GM18873 (cell line): Measurements from ENCODE around the gene UBE2L6.
"Not testable (repeated sequence)": the region's sequence is repeated elsewhere in the genome, so short reads cannot be mapped to it uniquely, and the experiment has no call there.

Experiments
- ATAC-seq: cut with Tn5 transposase; IDR thresholded peaks from one replicate; pipeline ENCODE4 v1.9.1; 2021; ENCODE audit warnings: mild to moderate bottlenecking, moderate library complexity, moderate number of reproducible peaks; ENCODE audit not compliant: unreplicated experiment, low FRiP score

Gene UBE2L6

DNA sequence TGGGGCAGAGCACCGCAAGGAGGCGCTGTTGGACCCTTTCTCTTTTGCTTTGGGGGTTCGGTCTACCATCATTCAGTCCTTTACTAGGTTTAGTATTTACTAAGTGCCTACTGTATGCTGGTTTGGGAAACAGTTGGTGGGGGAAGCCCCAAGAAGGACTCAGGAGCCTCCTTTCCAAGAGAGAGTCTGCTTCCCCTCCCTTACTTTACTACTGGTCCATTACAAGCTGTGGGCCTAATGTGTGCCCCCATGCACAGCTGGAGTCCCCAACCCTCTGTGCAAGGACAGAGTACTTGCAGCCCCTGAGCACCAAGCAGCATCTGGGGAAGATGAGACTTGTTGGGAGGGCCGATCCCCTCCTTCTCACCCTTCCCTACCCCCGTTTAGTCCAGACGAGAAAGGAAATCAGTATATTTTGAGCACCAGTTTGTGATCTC, 876 bp upstream of the UBE2L6 start:
- no peak for ATAC-seq

DNA sequence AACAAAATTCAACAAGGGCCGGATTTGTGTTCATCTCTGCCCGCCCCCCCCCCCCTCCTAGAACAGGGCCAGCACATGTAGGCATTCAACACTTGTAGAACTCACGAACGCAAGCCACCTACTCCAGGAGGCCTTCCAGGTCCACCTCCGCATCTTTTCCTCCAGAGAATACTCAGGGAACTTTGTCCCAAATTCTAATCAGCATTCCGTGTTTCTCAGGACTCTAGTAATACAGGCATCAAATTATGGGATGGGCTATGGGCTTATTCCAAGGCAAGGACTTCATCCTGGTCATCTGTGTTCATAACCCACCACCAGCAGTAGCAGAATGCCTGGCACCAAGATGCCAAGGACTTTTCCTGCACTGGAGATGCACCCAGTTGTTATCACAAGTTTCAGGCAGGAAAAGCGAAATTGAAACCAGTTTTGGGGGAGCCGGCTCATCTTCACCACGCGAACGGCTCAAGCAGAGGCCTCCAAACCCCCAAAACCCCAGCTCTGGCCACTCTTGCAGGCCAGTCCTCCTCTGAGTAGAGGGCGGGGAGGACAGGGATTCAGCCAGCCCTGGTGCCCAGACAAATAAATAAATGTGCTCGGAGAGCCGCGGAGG, 462 bp downstream of the UBE2L6 start:
- no peak for ATAC-seq

DNA sequence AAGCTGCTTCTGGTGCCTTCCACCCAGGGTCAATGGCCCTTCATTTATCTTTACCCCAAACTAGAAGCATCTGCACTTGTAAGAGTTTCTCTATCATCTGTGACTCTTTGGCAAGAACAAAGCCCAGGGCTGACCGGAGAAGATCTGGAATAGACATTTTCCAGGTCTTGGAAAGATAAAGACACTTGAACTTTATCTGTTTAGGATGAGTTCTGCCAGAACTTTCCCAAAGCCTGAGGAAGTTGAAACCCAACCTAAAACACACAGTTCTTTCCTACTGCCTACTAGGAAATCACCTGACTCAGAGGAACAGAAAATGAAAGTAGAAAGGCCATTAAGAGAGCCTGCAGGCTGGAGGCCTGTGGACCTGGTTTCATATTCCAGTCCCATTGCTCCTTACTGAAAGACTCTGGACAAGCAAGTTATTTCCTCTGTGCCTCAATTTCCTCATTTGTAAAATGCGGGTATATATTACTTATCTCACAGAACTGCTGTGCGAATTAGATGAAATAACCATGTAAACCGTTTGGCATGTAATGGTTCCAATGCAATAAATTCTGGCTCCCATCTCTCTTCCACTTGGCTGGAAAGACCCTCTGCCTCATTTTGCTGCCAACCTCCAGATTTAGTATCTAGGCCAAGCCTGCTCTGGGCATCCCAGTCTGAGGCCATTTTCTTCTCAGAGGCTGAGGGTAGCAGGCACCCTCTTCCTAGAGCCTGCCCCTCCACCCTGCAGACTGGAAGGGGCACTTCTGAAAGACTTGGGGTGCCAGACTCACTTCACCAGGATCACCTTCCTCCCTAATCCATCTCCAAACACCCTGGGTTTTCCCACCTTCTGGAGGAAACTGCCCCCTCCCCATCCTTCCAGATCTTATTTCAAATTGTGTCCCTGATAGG, 1.2 kb downstream of the UBE2L6 start:
- peak; percentile 63 for ATAC-seq

DNA sequence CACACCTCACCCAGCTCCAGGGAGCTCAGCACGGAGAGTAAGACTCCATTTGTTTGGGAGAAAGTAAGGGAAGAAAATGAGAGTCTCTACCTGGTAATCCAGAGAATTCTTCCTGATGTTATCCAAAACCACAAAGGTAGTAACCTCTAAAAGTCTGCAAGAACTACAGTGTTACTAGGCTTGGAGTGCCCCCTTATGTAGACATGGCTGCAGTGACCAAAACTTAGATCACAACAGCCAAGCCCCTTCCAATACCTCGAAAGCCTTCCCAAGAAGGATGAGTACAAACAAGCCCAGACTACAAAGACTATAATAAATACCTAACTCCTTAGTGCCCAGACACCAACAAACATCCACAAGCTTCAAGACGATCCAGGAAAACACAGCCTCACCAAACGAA, 4.9 kb downstream of the UBE2L6 start:
- ATAC-seq = no peak

DNA sequence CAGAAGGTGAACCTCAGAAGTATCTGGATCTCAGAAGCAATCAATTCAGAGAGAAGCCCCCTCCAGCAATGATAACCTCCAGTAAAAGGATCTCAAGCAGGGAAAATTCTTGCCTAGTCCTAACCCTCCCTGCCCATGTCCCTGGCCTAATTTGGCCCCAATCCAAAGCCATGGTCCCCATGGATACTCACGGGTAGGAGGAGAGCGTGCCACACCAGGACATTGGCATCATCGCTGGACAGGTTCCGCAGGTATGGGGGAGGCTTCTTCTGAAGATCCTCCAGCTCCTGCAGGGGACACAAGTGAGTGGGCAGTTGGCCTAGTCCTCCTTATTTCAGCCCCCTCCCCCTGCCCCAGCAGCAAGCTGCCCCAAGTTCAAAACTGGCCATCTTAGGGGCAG, 7.3 kb downstream of the UBE2L6 start:
- no peak for ATAC-seq

DNA sequence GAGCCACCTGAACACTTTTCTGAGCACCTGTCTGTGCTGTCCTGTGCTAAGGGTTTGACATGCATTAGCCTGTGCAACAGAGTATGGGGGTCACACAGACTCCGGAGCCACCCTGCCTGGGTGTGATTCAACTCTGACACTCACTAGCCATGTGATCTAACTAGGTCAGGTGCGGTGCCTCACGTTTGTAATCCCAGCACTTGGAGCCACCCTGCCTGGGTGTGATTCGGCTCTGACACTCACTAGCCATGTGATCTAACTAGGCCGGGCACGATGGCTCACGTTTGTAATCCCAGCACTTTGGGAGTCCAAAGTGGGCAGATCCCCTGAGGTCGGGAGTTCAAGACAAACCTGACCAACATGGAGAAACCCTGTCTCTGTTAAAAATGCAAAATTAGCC, 11.4 kb downstream of the UBE2L6 start:
- no peak for ATAC-seq

DNA sequence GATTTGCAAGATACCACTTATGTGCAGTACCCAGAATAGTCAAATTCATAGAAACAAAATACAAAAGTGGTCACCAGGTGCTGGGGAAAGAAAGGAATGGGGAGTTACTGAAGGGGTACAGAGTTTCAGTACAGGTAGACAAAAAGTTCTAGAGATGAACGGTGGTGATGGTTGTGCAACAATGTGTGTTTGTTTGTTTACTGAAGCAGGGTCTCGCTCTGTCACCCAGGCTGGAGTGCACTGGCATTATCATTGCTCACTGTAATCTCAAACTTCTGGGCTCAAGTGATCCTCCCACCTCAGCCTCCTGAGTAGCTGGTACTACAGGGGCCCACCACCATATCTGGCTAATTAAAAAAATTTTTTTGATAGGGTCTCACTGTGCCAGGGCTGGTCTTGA, 12.1 kb downstream of the UBE2L6 start:
- no peak for ATAC-seq

DNA sequence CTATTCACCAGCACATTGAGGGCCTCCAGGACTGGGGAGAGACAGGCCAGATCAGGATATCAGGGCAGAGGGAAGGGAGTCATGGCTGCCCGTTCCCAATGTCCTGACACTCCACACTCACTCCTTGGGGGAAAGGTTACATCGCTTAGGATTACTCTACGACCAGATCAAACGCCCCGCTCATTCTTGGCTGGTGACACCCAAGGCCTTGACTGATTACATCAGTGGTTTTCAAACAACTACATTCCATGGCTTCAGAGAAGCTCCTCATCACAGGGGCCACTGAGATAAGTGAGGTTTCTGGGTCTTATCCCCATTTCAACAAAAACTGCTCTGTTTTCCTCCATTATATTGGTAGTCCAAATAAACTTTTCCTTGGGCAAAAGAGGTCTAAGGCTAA, 15.0 kb downstream of the UBE2L6 start:
- no peak for ATAC-seq

DNA sequence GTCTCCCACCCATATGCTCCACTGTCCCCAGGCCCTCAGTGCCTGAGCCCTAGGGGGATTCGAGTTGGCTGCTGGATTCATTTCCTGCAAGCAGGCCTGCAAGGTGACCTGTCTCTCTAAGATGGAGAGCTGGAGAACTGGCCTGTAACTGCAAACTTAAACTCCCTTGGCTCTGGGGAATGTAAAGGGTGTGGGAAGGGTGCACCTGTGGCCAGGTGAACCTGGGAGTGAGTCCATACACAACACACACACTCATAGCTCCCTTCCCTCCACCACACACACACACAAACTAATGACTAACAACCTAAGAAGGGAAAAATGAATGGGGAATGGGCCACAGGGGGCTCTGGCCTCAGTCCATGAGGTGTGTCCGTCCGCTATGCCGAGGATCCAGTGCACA, 15.5 kb downstream of the UBE2L6 start:
- no peak for ATAC-seq

DNA sequence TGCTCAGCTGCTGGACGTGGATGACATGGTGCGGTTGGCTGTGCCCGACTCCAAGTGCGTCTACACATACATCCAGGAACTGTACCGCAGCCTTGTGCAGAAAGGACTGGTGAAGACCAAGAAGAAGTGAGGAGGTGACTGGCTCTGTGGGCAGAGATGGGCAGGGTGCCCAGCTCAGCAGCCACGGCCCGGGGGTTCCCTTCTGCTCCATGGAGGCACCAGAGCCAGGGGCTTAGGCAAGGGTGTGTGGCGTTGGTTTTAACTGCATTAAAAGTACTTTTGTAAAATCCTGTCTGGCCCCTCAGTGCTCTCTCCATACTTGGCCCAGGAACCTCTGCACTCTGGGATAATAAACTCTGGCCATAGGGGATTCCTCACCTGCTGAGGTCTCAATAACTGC, 17.5 kb downstream of the UBE2L6 start:
- ATAC-seq = no peak

DNA sequence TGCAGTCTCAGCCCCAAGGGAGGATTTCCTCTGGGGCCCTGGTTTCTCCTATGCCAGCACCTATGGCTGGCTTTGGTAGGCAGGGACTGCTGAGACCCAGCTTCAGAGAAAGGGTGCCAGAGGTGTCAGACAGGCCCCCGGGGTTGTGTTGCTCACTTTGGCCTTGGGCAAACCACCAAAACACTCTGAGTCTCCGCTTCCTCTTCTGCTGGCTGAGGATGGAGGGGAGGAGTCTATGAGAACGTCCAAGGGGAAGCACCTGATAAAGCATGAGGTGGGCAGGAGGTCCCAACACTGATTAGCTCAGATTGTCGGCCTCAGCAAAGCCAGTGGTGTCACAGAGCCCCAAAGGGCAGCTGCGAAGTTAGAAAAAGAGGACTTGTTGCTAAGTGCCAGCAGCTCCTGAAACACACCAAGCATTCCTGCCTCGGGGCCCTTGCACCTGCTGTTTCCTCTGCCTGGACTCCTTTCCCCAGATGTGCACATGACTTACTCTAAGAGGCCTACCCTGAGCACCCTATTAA, 19.6 kb downstream of the UBE2L6 start:
- peak; percentile 68 for ATAC-seq

DNA sequence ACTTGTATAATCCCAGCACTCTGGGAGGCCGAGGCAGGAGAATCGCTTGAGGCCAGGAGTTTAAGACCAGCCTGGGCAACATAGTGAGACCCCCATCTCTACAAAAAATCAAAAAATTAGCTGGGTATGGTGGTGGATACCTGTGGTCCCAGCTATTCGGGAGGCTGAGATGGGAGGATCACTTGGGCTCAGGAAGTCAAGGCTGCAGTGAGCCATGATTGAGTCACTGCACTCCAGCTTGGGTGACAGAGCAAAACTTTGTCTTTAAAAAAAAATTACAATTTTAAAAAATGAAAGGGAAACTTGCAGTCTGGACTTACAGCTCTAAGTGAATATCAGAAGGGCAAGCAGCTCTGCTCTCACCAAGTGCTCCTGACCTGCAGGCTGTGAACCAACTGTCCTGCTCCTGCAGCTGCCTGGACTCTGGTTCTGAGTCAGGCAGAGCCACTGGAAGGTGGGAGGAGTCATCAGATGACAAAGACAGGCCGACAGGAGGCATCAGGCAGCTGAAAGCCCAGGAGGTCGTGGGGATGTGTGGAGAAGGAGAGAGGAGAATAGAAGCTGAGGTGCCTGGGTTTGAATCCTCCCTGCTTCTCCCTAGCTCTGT, 20.5 kb downstream of the UBE2L6 start:
- peak; percentile 63 for ATAC-seq

DNA sequence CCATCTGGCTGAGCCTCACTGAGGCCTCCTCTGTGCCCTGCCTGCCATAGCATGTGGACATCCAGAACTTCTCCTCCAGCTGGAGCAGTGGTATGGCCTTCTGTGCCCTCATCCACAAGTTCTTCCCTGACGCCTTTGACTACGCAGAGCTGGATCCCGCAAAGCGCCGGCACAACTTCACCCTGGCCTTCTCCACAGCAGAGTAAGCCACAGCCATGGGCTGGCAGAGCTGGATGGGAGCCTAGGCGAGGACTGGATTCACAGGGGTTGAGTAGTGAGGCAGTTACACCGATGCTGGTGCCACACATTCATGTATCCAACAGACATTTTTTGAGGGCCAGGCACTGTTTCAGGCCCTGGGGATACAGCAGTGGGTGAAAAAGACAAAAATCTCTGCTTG, 21.0 kb downstream of the UBE2L6 start:
- ATAC-seq = no peak

DNA sequence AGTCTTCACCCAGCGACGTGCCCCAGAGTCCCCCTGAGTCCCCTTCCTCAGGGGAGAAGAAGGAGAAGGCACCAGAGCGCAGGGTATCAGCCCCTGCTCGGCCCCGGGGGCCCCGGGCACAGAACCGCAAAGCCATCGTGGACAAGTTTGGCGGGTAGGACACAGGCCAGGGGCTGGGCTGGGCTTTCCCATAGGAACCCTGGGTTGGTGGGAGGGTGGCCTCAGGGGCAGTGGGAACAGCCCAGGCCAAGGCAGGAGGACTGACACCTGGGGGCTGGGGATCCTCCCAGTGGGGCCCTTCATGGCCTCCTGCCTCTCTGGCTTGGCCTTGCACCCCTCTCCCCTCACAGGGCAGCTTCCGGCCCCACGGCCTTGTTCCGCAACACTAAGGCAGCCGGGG, 21.6 kb downstream of the UBE2L6 start:
- no peak for ATAC-seq

DNA sequence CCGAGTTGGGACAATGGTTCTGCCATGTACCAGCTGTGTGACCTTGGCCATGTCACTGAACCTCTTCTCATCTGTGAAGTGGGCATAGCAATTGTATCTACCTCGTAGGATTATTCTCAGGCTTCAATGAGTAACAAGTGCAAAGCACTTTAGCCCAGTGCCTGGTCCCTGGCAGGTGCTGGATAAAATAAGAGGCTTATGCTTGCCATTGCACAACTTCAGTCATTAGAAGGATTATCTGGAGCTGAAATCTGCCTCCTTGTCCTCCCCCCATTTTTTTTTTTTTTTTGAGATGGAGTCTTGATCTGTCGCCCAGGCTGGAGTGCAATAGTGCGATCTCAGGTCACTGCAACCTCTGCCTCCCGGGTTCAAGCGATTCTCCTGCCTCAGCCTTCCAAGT, 22.9 kb downstream of the UBE2L6 start:
- no peak for ATAC-seq

DNA sequence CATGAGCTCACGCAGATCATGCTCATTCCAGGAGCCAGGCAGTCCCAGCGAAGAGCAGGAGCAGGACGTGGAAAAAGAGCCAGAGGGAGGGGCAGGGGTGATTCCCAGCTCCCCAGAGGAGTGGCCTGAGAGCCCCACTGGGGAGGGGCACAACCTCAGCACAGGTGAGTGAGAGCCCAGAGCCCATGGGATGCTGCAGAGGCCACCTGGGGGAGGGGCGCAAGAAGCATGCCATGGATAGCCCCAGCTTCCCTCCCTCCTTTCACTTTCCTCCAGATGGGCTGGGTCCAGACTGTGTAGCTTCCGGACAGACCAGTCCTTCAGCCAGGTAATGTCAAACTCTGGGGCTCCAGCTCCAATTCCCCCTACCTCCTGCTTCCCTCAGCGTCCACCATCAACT, 23.9 kb downstream of the UBE2L6 start:
- no peak for ATAC-seq

DNA sequence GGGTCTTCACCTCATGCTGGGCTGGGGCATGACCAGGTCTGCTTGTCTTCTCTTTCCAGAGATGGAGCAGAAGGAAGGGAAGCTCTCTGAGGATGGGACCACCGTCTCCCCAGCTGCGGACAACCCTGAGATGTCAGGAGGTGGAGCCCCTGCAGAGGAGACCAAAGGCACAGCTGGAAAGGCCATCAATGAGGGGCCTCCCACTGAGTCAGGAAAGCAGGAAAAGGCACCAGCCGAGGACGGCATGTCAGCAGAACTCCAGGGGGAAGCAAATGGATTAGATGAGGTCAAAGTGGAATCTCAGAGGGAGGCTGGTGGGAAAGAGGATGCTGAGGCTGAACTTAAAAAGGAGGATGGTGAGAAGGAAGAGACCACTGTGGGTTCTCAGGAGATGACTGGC, 24.9 kb downstream of the UBE2L6 start:
- ATAC-seq = no peak

DNA sequence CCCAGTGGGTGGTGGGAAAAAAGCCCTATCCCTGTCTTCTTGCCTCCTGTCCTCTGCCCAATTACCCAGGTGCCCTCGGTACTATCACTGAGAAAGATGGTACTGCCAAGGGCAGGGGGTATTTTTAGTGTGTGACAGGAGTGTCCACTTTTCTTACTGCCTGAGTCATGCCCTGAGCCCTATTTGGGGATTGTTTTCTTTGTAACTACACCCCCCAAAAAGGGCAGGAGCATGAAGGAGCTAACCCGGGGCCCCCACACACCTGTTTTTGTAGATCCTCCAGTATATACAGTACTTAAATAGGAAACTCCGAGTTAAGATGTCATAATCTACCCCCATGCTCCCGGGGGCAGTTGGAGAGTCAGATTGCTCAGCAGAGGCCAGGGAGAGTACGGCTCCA, 26.3 kb downstream of the UBE2L6 start:
- no peak for ATAC-seq

DNA sequence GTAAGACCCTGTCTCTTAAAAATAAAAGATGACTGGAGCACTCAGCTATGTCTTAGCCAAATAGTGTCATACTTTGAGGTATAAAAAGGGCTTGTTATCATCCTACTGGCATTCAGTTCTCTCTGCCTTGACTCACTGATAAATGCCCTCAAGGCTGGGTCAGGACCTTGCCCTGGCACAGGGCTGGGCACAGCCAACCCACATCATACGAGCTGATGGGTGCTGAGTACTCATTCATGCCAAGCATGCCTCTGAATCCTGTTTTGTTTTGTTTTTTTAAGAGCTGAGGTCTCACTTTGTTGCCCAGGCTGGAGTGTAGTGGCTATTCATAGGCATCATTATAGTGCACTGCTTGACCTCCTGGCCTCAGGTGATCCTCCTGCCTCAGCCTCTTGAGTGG, 28.1 kb downstream of the UBE2L6 start:
- ATAC-seq = no peak

DNA sequence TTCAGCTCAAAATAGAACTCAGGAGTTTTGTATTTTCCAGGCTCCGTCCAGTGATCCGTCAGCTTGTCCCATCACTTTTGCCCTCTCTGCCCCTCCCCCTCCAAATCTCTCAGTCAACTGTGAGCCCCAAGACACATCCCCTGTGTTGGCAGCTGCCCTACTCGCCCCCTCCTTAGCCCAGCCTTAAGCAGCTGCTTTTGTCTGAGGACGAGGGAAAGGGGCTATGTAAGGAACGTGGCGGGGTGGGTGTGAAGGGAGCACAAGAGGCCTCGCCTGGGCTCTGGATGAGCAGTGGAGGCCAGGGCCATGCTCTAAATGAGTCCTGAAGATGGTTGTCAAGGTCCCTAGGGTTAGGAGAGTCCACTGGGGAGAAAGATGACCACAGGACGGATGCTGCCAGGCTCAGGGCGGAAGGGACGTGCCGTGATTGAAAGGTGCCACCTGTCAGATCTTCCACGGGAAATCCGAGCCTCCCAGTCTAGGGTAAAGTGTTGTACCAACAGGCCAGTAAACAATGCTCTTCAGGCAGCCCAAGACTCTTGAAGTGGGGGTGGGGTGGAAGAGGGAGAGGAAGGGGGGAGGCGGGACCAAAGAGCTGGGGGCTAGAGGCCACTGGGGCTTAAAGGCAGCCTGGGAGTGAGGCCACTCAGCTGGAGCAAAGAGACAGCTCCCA, 30.4 kb downstream of the UBE2L6 start, which contains the start of gene SMTNL1:
Gene SMTNL1, plus strand, starts transcription at position 649 of the 673 bp plus-strand sequence. CDS start 5,048 bp downstream, outside the sequence.
- no peak for ATAC-seq

DNA sequence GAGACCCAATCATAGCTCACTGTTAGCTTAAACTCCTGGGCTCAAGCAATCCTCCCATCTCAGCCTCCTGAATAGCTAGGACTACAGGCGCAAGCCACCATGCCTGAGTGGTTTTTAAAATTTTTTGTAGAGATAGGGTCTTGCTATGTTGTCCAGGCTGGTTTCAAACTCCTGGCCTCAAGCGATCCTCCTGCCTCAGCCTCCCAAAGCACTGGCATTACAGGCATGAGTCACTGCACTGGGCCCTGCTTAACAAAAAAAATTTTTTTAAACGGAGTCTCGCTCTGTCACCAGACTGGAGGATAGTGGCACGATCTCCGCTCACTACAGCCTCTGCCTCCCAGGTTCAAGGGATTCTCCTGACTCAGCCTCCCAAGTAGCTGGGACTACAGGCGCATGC, 33.0 kb downstream of the UBE2L6 start:
- not testable (repeated sequence) for ATAC-seq
